Neural crest cell (in vitro differentiated cells): ENCODE results near the gene GLRX2. TPM values are rescaled to one million over a fixed set of nuclear protein-coding genes. Genes with fewer than 3 reads are reported as not detected.

Experiments used
- DNase-seq: peaks from one replicate; pipeline ENCODE4 v3.0.0; 2021; ENCODE audit warnings: low read depth, mixed read lengths, low spot score
- H3K27ac Mint-ChIP-seq: one replicate; pipeline ENCODE4 v1.8.0; 2021; ENCODE audit warnings: mild to moderate bottlenecking, mixed read lengths; ENCODE audit not compliant: unreplicated experiment
- H3K27me3 Mint-ChIP-seq: 2 replicates; pipeline ENCODE4 v1.8.0; 2021; ENCODE audit warnings: low read depth, mild to moderate bottlenecking, mixed read lengths
- H3K36me3 Mint-ChIP-seq: 2 replicates; pipeline ENCODE4 v1.8.0; 2021; ENCODE audit warnings: low read depth, mild to moderate bottlenecking, mixed read lengths
- H3K4me1 Mint-ChIP-seq: 2 replicates; pipeline ENCODE4 v1.8.0; 2021; ENCODE audit warnings: mixed read lengths
- H3K4me3 Mint-ChIP-seq: one replicate; pipeline ENCODE4 v1.8.0; 2021; ENCODE audit warnings: mild to moderate bottlenecking, mixed read lengths
- H3K9me3 Mint-ChIP-seq: 2 replicates; pipeline ENCODE4 v1.8.0; 2021; ENCODE audit warnings: mixed read lengths
- CTCF ChIP-seq: fragments of 200-600 bp; sonication (generic); conservative IDR thresholded peaks from 2 replicates; pipeline ENCODE4 v1.5.0; 2021; ENCODE audit warnings: antibody characterized with exemption, mild to moderate bottlenecking
- total RNA-seq: library from RNA; stranded (reverse); gene quantifications from 2 replicates; pipeline ENCODE4 v1.2.1, GENCODE V29; 2021

The GLRX2 gene
- total RNA-seq, 1 donor from 2014 or later = 18.3 TPM

GRCh38 chr1:193103759-193104501 lies 1.3 kb downstream of the GLRX2 start:
- TF ChIP-seq CTCF = no peak
- Mint-ChIP-seq H3K27ac (no peak overlapping the region), H3K9me3 (no peaks in the 10 kb centered on the region)

DNA sequence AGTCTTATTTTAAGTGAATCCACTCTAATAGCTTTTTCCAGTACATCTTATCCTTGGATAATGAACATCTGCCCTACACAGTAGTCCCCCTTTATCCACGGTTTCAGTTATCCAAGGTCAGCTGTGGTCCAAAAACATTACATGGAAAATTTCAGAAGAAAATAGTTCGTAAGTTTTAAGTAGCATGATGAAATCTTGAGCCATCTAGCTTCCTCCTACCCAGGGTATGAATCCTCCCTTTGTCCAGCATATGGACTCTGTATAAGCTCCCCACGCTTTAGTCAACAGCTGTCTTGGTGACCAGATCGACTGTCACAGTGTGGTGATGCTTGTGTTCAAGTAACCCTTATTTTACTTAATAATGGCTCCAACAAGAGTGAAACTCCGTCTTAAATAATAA lies 2.6 kb downstream of the GLRX2 start:
- Mint-ChIP-seq H3K4me1 (peaks cover 33% of the 10 kb centered on the region), H3K36me3 (no peaks in the 10 kb centered on the region), H3K4me3 (peak overlapping the region; percentile 95), H3K27ac (no peak overlapping the region), H3K9me3 (no peaks in the 10 kb centered on the region), H3K27me3 (no peaks in the 10 kb centered on the region)
- no peak for TF ChIP-seq CTCF
- DNase-seq = no peak

More at GRCh38 chr1:193103759-193104501, 1.3 kb downstream of the GLRX2 start:
- H3K27me3 Mint-ChIP-seq = no peaks in the 10 kb centered on the region
- DNase-seq = no peak
- H3K4me3 Mint-ChIP-seq = peak overlapping the region; percentile 95
- no peaks in the 10 kb centered on the region for H3K36me3 Mint-ChIP-seq
- peaks cover 33% of the 10 kb centered on the region for H3K4me1 Mint-ChIP-seq

- Mint-ChIP-seq H3K36me3 (peaks cover 4% of the 10 kb centered on the region), H3K9me3 (no peaks in the 10 kb centered on the region), H3K4me1 (no peaks in the 10 kb centered on the region), H3K4me3 (no peak overlapping the region), H3K27me3 (no peaks in the 10 kb centered on the region), H3K27ac (no peak overlapping the region)
- DNase-seq = no peak
- TF ChIP-seq CTCF = no peak
These were observed 11.1 kb downstream of the GLRX2 start for GRCh38 chr1:193094112-193094511.

- TF ChIP-seq CTCF = no peak
- no peaks in the 10 kb centered on the region for H3K4me1 Mint-ChIP-seq
- no peak for DNase-seq
- no peaks in the 10 kb centered on the region for H3K36me3 Mint-ChIP-seq
- no peak overlapping the region for H3K4me3 Mint-ChIP-seq
- no peaks in the 10 kb centered on the region for H3K27me3 Mint-ChIP-seq
- H3K9me3 Mint-ChIP-seq = no peaks in the 10 kb centered on the region
- H3K27ac Mint-ChIP-seq = no peak overlapping the region
These were observed 14.3 kb downstream of the GLRX2 start for GRCh38 chr1:193090865-193091264.

DNA sequence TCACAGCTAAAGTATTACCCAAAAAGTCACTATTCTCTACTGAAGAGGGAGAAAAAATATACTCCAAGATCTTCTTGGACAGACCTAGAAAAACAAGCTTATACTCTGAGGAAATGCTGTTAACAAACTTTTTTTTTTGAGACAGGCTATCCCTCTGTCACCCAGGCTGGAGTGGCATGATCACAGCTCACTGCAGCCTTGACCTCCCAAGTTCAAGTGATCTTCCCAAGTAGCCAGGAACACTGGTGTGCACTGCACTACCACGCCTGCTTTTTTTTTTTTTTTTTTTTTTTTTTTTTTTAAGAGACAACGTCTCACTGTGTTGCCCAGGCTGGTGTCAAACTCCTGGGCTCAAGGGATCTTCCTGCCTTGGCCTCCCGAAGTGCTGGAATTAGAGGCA lies 17.3 kb downstream of the GLRX2 start:
- TF ChIP-seq CTCF = no peak
- Mint-ChIP-seq H3K4me1 (no peaks in the 10 kb centered on the region), H3K4me3 (no peak overlapping the region), H3K9me3 (no peaks in the 10 kb centered on the region), H3K27ac (no peak overlapping the region), H3K27me3 (no peaks in the 10 kb centered on the region), H3K36me3 (peaks cover 4% of the 10 kb centered on the region)
- DNase-seq = no peak
